ENCODE results near the gene TUBB2B. TPM values are rescaled to one million over a fixed set of nuclear protein-coding genes. Genes with fewer than 3 reads are reported as not detected.

Gene TUBB2B
- total and polyA plus RNA-seq, 9 of the 15 experiments (the other 6 are each of a cell fraction or from before 2014, with no cell fraction given) = 0.11 to 9.7 (median 4.6) TPM

DNA sequence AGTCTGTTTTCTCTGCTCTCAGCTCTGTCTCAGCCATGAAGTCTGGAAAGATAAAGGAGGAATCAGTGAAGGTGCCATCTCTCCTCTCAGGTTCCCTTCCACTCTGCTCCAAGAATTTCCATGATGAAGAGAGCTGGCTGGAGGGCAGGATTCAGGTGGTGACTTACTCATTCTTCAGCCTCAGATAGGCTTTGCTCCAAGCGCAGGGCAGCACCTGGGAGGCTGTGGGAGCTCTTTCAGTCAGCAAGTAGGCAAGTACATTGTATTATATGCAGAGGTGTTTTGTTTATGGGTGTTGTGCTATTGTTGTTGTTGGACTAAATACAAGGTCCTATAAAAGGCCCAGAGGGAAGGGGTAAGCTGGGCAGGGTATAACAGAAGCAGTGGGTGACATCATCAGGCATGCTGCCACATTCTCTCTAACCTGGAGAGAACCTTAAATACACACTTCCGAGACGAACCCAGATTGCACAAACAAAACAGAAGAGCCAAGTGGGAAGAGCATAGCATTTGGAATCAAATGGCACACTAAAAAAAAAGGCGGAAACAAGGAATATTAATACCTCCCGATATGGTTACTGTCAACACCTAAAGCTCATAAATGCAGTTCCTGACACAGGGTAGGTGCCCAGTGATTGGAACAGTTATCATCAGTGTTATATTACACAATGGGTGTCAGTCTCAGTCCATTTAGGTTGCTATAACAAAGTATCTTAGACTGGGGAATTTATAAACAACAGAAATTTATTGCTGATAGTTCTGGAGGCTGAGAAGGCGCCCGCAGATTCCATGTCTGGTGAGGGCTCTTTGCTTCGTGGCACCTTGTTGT, 16.8 kb upstream of the TUBB2B start:
- Histone ChIP-seq H3K36me3 (ENCODE audit: control insufficient read depth, insufficient read depth, low read length) (no peaks in the 10 kb centered on the region), H3K4me2 (ENCODE audit: insufficient read depth, low read length) (no peak overlapping the region), H3K9ac (ENCODE audit: insufficient read depth in 1 of 2, low read depth in 2 of 2, low read length in 2 of 2) (no peak overlapping the region), H3K27me3 (ENCODE audit: control insufficient read depth in 2 of 2, insufficient read depth in 2 of 2, low read length in 2 of 2) (peaks cover 0 to 18% of the 10 kb centered on the region in 2 experiments; a peak in 2 of 5 replicates), H3K4me1 (replicated peaks in 1 of 2; ENCODE audit: control insufficient read depth in 2 of 2, insufficient read depth in 2 of 2, low read length in 2 of 2) (peaks cover 10 to 13% of the 10 kb centered on the region in 2 experiments; a peak in 4 of 5 replicates), H3K9me1 (ENCODE audit: control insufficient read depth, insufficient read depth, low read length) (no peaks in the 10 kb centered on the region), H2AFZ (ENCODE audit: low read depth, low read length) (no peak overlapping the region), H3K4me3 (no peak overlapping the region), H3K9me3 (replicated peaks; ENCODE audit: control insufficient read depth, insufficient read depth, low read depth, low read length) (no peaks in the 10 kb centered on the region), H4K20me1 (replicated peaks; ENCODE audit: control insufficient read depth, insufficient read depth, low read length) (no peaks in the 10 kb centered on the region), H3K79me2 (ENCODE audit: control insufficient read depth, insufficient read depth, low read length) (no peaks in the 10 kb centered on the region), H3K27ac (ENCODE audit: extremely low read depth, low read depth, low read length) (no peak overlapping the region)
- in situ Hi-C loops (cut with MboI) (no loop called here), intact Hi-C loops (cut with micrococcal nuclease) (no loop called here)
- FAIRE-seq = no peak
- CTCF ChIA-PET (ENCODE audit: low intra/inter-chr PET ratio) = no interaction called here
- ATAC-seq = no peak
- DNase-seq (ENCODE audit: extremely low read depth in 1 of 4, low spot score in 3 of 4) = no peak
- WGBS (ENCODE audit: insufficient coverage, low coverage, missing lambda C conversion rate) = 45% methylated on average over 8 of the region's 8 CpGs
- TF ChIP-seq ZNF12 (CRISPR knock-in tag; IDR thresholded peaks at IDR 0.05) (peak; percentile 89; the same call in 1 of the 2 replicates), ETV6 (IDR thresholded peaks at IDR 0.05; ENCODE audit: borderline replicate concordance in 1 of 2, low read depth in 2 of 2, low read length in 1 of 2) (no peak), ETV6 (CRISPR knock-in tag; IDR thresholded peaks at IDR 0.05; ENCODE audit: borderline replicate concordance) (no peak), PTTG1 (tag; IDR thresholded peaks at IDR 0.05; ENCODE audit: low read depth) (no peak)
- TF ChIP-seq, protein P1, sequence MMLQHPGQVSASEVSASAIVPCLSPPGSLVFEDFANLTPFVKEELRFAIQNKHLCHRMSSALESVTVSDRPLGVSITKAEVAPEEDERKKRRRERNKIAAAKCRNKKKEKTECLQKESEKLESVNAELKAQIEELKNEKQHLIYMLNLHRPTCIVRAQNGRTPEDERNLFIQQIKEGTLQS (IDR thresholded peaks at IDR 0.05) = peak; percentile 66
- TF ChIP-seq, protein P1 (CRISPR knock-in tag; conservative IDR thresholded peaks at IDR 0.05) = no peak
- POLR2A ChIA-PET = interaction anchor here (0.6 to 1.4 kb wide), 3 partner anchors 23 to 101 kb away, joined by 4 to 6 read pairs (median 4); no protein-coding TSS in a partner anchor
- no TSS peak for BruUV-seq (replicated peaks)
